Activated gamma-delta T cell treated with Interleukin-2 at 50 U/mL for 16 hours (primary cell): Measurements from ENCODE around the gene CBY2.
"Not testable (repeated sequence)": the region's sequence is repeated elsewhere in the genome, so short reads cannot be mapped to it uniquely, and the experiment has no call there.

Experiments used
- DNase-seq: peaks from one replicate; pipeline ENCODE4 v3.0.0-alpha.2; 2020

Gene CBY2

GRCh38 chr13:45750566-45750965, 48.4 kb downstream of the CBY2 start:
- no peak for DNase-seq

GRCh38 chr13:45751885-45752284, 49.8 kb downstream of the CBY2 start:
- DNase-seq: no peak

- DNase-seq: no peak
Observed at GRCh38 chr13:45752510-45752909, 50.4 kb downstream of the CBY2 start.

GRCh38 chr13:45756498-45756897, 54.4 kb downstream of the CBY2 start:
- not testable (repeated sequence) for DNase-seq

- not testable (repeated sequence) for DNase-seq
Observed at GRCh38 chr13:45757589-45757988, 55.5 kb downstream of the CBY2 start.

- no peak for DNase-seq
Observed at GRCh38 chr13:45763419-45763818, 61.3 kb downstream of the CBY2 start.
